GM10266 (cell line): ENCODE data around the gene SYNJ2BP.
"Not testable (repeated sequence)": the region's sequence is repeated elsewhere in the genome, so short reads cannot be mapped to it uniquely, and the experiment has no call there.

Experiments
- DNase-seq: peaks from one replicate; pipeline ENCODE4 v3.0.0; 2012; ENCODE audit errors: extremely low spot score
- CTCF ChIP-seq: IDR thresholded peaks from 2 replicates; pipeline ENCODE4 v1.5.1; 2012; ENCODE audit warnings: mild to moderate bottlenecking, low read depth; ENCODE audit not compliant: control insufficient read depth, insufficient read depth; ENCODE audit errors: missing control alignments

Gene SYNJ2BP

DNA sequence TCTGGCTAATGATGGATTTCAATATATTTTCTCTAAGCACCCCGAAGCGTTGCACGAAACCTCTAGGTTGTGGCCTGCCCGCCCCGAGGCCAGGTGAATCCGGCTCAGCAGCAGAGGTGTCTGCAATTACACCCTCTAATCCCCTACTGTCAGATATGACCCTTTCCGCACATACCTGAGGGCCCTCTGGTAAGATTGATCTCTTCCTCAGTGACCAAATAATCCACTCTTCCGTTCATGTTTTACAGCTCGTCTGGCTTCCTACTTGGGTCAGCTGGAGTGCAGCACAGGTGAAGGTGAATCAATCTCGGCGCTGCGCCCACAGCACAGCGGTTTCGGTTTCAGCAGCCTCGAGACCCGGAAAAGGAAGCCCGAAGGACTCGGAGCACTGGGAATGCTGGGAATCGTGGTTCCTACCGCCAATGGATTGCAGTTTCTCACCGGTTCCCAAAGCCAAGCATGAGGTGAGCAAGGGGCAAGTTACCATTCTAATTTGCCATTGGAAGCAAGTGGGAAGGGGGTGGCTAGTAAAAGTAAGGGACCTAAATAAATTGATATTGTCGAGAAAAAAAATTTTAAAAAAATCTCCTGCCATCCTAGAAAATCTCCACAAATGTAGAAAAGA is at the start of gene SYNJ2BP:
Gene SYNJ2BP, minus strand, starts transcription at position 366 of the 625 bp plus-strand sequence. Its CDS starts 127 bp downstream, at position 239.
- DNase-seq = peak; percentile 61

DNA sequence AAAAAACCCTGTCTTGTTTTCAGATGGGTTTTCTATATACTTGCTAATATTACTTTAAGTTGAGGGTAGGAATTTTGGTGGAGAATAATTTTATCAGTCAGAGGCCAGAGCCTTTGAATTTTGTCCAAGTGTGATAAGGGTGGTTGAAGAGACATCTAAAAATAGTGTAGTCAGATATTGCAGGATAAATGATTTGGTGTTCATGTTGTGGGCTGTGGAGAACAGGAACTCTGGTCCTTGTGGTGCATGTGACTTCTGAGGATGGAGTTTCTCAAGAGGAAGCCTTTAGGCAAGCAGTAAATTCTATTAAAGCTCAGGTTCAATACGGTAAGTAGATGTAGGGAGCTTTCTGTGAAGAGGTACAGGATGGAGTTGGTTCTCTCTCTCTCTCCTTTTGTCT is 37.8 kb upstream of the SYNJ2BP start:
- TF ChIP-seq CTCF = no peak
- DNase-seq = no peak

More for the DNA sequence above, at the start of gene SYNJ2BP:
- no peak for TF ChIP-seq CTCF

- no peak for TF ChIP-seq CTCF
- no peak for DNase-seq
Measured at GRCh38 chr14:70451874-70452273, 35.0 kb upstream of the SYNJ2BP start, which contains the start of gene ADAM21. TSS of gene ADAM21 (plus strand) at chr14:70452174. CDS start at chr14:70457500, 5,326 bp downstream.

- no peak for TF ChIP-seq CTCF
- DNase-seq = no peak
Measured at GRCh38 chr14:70448633-70449340, 31.9 kb upstream of the SYNJ2BP start.

DNA sequence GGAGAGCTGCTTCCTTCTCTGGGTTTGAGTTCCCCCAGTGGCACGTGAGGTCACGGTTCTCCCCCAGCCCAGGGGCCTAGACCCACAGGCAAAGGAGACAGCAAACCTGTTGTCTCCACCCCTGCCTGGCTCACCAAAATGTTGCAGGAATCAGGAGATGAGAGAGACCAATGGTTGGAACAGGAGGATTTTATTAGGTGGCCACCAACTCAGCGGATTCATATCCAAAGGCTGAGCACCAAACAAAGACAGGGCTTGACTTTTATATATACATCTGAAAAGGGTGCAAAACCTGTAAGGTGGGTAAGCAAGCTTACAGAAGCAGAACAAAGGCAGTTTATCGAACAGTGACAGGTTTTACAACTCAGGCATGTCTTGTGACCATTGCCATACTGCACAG is 25.9 kb upstream of the SYNJ2BP start:
- DNase-seq = no peak
- TF ChIP-seq CTCF = no peak

DNA sequence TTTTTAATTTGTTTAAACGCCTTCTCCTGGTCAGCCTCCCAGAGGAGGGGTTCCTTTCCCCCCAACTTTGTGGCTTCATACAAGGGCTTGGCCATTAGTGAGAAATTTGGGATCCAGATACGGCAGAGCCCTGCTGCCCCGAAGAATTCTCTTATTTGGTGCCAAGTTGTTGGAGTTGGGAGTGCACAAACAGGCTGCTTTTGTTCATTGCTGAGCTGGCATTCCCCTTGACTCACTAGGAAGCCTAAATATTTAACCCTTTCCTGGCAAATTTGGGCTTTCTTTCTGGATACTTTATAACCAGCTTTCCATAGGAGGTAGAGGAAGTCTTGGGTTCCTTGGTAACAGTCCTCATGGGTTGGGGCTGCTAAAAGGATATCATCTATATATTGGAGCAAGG is 24.8 kb upstream of the SYNJ2BP start:
- DNase-seq = no peak
- no peak for TF ChIP-seq CTCF

DNA sequence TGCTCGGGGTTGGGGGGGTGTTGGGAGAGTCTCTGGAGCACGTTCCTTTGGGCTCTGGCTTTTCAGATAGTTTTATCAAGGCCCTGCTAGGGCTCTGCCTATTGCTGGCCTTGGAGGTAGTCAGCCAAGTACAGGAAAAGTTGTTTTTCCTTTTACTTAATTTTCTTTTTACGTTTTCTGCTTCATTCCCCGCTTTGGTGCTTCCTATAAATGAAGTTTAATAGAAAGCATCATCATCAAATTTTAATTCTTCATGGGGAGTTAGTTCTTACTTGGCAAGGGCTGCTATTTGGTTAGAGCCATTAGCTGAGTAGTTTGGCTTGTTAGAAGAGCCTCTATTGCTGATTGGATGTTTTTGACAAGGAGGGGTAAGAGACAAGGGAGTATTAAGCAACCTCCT is 20.0 kb upstream of the SYNJ2BP start:
- TF ChIP-seq CTCF = no peak
- DNase-seq = no peak

- not testable (repeated sequence) for DNase-seq
Measured at GRCh38 chr14:70426555-70426954, 9.7 kb upstream of the SYNJ2BP start.
